GM19463 (cell line): Measurements from ENCODE around the gene ADGRV1.
A peak's percentile ranks its signal among the peaks of the same experiment; 100 is the strongest.

ENCODE experiments used
- ATAC-seq: cut with Tn5 transposase; IDR thresholded peaks from one replicate; pipeline ENCODE4 v1.9.1; 2021; ENCODE audit warnings: mild to moderate bottlenecking, moderate library complexity; ENCODE audit not compliant: unreplicated experiment

ADGRV1 gene

GRCh38 chr5:91122651-91123050, 564.1 kb downstream of the ADGRV1 start:
- no peak for ATAC-seq

- no peak for ATAC-seq
Observed at GRCh38 chr5:91123291-91123690, 564.7 kb downstream of the ADGRV1 start.

- no peak for ATAC-seq
Observed at GRCh38 chr5:91123901-91124300, 565.3 kb downstream of the ADGRV1 start.

GRCh38 chr5:91125916-91126315, 567.3 kb downstream of the ADGRV1 start:
- ATAC-seq, result no peak

- ATAC-seq, result no peak
Observed at GRCh38 chr5:91126448-91126847, 567.9 kb downstream of the ADGRV1 start.

- no peak for ATAC-seq
Observed at GRCh38 chr5:91126888-91127287, 568.3 kb downstream of the ADGRV1 start.

- ATAC-seq, result no peak
Observed at GRCh38 chr5:91127456-91128081, 569.0 kb downstream of the ADGRV1 start.

- no peak for ATAC-seq
Observed at GRCh38 chr5:91128604-91129003, 570.0 kb downstream of the ADGRV1 start.

- ATAC-seq, result no peak
Observed at GRCh38 chr5:91129748-91130147, 571.2 kb downstream of the ADGRV1 start.

GRCh38 chr5:91130759-91131158, 572.2 kb downstream of the ADGRV1 start:
- ATAC-seq, result no peak

GRCh38 chr5:91132550-91132949, 574.0 kb downstream of the ADGRV1 start:
- ATAC-seq, result peak; percentile 68

- ATAC-seq, result no peak
Observed at GRCh38 chr5:91133183-91133582, 574.6 kb downstream of the ADGRV1 start.

GRCh38 chr5:91135475-91136248, 577.1 kb downstream of the ADGRV1 start:
- no peak for ATAC-seq

- ATAC-seq, result no peak
Observed at GRCh38 chr5:91136271-91136670, 577.7 kb downstream of the ADGRV1 start.

GRCh38 chr5:91137647-91138046, 579.0 kb downstream of the ADGRV1 start:
- ATAC-seq, result no peak

- ATAC-seq, result no peak
Observed at GRCh38 chr5:91139572-91140200, 581.1 kb downstream of the ADGRV1 start.

GRCh38 chr5:91140657-91141056, 582.1 kb downstream of the ADGRV1 start:
- no peak for ATAC-seq

GRCh38 chr5:91141642-91142041, 583.0 kb downstream of the ADGRV1 start:
- no peak for ATAC-seq

- ATAC-seq, result no peak
Observed at GRCh38 chr5:91142386-91142785, 583.8 kb downstream of the ADGRV1 start.

GRCh38 chr5:91142819-91143218, 584.2 kb downstream of the ADGRV1 start:
- ATAC-seq, result no peak

- ATAC-seq, result no peak
Observed at GRCh38 chr5:91143840-91144239, 585.2 kb downstream of the ADGRV1 start.
